ENCODE results near the gene PDCD2L. TPM values are rescaled to one million over a fixed set of nuclear protein-coding genes. Genes with fewer than 3 reads are reported as not detected.

The PDCD2L gene
- total and polyA plus RNA-seq, 8 donors: 4.2 to 11.2 (median 6.6) TPM

DNA sequence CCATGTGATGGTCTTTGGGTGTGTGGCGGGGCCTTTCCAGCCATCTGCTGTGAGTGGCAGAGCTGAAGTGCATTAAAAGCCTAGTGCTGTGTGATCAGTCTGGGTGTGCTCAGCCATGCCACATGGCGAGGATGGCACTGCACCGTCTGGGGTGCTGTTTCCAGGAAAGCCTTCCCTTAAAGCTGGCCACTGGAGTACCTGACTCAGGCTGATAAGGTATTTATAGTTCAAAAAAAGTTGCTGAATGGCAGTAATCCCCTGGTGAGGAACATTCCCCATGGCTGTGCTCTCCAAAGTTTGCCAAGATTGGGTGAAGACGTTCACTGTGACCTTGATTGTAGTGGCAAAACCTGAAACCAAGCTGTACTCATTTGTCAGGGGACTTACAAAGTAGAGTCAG is 33.2 kb upstream of the PDCD2L start:
- FAIRE-seq (no peak), ATAC-seq (peak in 2 of 4 donors; percentile 17 to 18), DNase-seq (no peak)
- Histone ChIP-seq H3K4me3 (no peak overlapping the region), H3K36me3 (peaks cover 0 to 27% (median 0%) of the 10 kb centered on the region in 3 donors), H3K27ac (no peak overlapping the region), H3K27me3 (no peaks in the 10 kb centered on the region), H3K9me3 (no peaks in the 10 kb centered on the region), H3K4me1 (peaks cover 0 to 8% (median 0%) of the 10 kb centered on the region in 3 donors)
- WGBS, 2 donors: 68 to 69% methylated on average over 4 of the region's 4 CpGs
- TF ChIP-seq, protein P1, sequence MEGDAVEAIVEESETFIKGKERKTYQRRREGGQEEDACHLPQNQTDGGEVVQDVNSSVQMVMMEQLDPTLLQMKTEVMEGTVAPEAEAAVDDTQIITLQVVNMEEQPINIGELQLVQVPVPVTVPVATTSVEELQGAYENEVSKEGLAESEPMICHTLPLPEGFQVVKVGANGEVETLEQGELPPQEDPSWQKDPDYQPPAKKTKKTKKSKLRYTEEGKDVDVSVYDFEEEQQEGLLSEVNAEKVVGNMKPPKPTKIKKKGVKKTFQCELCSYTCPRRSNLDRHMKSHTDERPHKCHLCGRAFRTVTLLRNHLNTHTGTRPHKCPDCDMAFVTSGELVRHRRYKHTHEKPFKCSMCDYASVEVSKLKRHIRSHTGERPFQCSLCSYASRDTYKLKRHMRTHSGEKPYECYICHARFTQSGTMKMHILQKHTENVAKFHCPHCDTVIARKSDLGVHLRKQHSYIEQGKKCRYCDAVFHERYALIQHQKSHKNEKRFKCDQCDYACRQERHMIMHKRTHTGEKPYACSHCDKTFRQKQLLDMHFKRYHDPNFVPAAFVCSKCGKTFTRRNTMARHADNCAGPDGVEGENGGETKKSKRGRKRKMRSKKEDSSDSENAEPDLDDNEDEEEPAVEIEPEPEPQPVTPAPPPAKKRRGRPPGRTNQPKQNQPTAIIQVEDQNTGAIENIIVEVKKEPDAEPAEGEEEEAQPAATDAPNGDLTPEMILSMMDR (IDR thresholded peaks at IDR 0.05): no peak
- intact Hi-C loops (cut with DNase I): no loop called here

DNA sequence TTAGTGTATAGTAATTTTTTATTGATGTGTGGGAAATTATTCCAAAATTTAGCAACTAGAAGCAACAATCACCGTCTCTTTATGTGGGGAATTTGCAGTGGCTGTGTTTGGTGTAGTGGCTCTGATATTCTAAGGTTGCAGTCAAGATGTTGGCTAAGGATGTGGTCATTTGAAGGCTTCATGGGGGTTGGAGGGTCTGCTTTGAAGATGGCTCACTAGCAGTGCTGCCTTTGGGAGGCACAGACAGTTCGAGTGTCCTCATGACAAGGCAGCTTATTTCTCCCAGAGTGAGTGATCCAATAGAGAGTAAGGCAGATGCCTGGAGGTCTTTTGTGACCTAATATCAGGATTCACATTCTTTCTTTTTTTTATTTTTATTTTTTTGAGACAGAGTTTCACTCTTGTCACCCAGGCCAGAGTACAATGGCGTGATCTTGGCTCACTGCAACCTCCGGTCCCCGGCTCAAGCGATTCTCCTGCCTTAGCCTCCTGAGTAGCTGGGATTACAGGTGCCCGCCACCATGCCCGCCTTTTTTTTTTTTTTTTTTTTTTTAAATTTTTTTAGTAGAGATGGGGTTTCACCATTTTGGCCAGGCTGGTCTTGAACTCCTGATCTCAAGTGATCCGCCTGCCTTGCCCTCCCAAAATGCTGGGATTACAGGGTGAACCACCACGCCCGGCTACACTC is 30.5 kb upstream of the PDCD2L start:
- intact Hi-C loops (cut with DNase I): no loop called here
- Histone ChIP-seq H3K4me3 (no peak overlapping the region), H3K36me3 (peaks cover 0 to 41% (median 7%) of the 10 kb centered on the region in 3 donors), H3K9me3 (no peaks in the 10 kb centered on the region), H3K4me1 (no peaks in the 10 kb centered on the region), H3K27ac (no peak overlapping the region), H3K27me3 (no peaks in the 10 kb centered on the region)
- DNase-seq (no peak), ATAC-seq (no peak), FAIRE-seq (no peak)
- TF ChIP-seq, protein P1 (IDR thresholded peaks at IDR 0.05): no peak
- 97% methylated on average over 11 of the region's 11 CpGs for WGBS, 2 donors

DNA sequence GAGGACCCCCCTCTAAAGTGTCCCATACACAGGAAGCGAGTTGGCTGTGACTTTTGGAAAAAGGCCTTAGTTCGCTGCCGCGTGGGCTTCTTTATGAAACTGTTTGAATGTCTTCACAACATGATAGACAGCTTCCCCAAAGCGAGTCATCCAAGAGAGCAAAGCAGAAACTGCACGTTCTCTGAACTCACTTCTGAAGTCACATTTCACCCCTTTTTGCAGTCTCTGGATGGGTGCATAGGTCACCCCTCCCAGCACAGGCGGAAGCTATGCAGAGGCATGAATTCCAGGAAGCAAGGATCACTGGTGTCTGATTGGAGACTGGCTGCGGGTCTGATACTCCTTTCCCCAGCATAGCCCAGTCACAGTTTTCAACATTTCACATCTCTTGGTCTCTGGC is 28.6 kb upstream of the PDCD2L start:
- DNase-seq: no peak
- no peaks in the 10 kb centered on the region for H3K27me3 ChIP-seq
- intact Hi-C loops (cut with DNase I): no loop called here
- no peak overlapping the region for H3K4me3 ChIP-seq
- no peaks in the 10 kb centered on the region for H3K4me1 ChIP-seq
- no peak for FAIRE-seq
- TF ChIP-seq, protein P1 (IDR thresholded peaks at IDR 0.05): no peak
- H3K36me3 ChIP-seq: peaks cover 0 to 44% (median 20%) of the 10 kb centered on the region in 3 donors
- WGBS, 2 donors: 90% methylated on average over 8 of the region's 8 CpGs
- no peak overlapping the region for H3K27ac ChIP-seq
- H3K9me3 ChIP-seq: no peaks in the 10 kb centered on the region
- peak in 1 of 4 donors; percentile 24 for ATAC-seq

DNA sequence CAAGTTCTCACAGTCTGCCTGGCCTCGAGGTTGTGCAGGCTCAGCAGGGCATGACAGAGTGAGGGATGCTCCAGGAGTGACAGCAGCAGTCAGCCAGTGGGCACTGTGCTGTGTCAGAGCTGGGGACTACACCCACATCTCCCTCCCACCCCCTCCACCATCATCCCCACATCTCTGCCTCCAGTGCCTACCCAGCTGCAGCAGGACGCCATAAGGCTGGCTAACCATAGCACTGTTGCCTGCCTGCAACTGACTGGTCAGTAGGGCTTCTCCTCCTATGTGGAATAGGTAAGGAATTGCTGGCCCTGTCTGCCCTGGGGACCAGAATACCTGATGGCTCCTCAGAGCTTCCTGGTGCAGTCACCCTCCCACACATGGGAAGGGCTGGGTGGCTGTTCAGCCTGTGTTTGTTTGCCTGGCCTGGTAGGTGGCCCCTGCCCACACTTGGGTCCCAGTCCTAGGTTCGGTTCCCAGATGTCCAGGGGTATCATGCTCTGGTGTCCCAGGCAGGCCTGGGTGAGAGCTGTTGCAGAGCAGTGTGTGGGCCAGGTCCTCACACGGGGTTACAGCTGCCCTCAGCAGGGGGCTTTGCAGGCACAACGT is 23.5 kb upstream of the PDCD2L start:
- ATAC-seq: no peak
- Histone ChIP-seq H3K27ac (no peak overlapping the region), H3K4me3 (no peak overlapping the region), H3K27me3 (no peaks in the 10 kb centered on the region), H3K4me1 (no peaks in the 10 kb centered on the region), H3K9me3 (no peaks in the 10 kb centered on the region), H3K36me3 (peaks cover 6 to 67% (median 20%) of the 10 kb centered on the region in 3 donors)
- no peak for DNase-seq
- intact Hi-C loops (cut with DNase I): no loop called here
- WGBS, 2 donors: 91 to 97% methylated on average over 5 of the region's 5 CpGs
- no peak for FAIRE-seq
- TF ChIP-seq, protein P1 (IDR thresholded peaks at IDR 0.05): no peak
